Mesenchymal stem cell (in vitro differentiated cells and primary cell): ENCODE results near the gene CCDC187.

ENCODE experiments used
- DNase-seq: peaks from one replicate; pipeline ENCODE4 v3.0.0-alpha.2; 2013
- H2AFZ ChIP-seq: one replicate; pipeline ENCODE4 v1.6.1; 2013; ENCODE audit warnings: low read depth, mild to moderate bottlenecking, control low read depth, inconsistent platforms, low read length, moderate library complexity
- H2AK5ac ChIP-seq: 2 replicates; pipeline ENCODE4 v1.6.1; 2013; ENCODE audit warnings: low read length, moderate library complexity, mild to moderate bottlenecking, inconsistent platforms; ENCODE audit not compliant: severe bottlenecking
- H2BK120ac ChIP-seq: one replicate; pipeline ENCODE4 v1.6.1; 2013; ENCODE audit warnings: low read depth, mild to moderate bottlenecking, inconsistent platforms, low read length, moderate library complexity
- H2BK12ac ChIP-seq, 2 experiments: one replicate each; pipeline ENCODE4 v1.6.1; 2013; ENCODE audit warnings: inconsistent platforms in 2 of 2, low read length in 2 of 2, mild to moderate bottlenecking in 2 of 2, moderate library complexity in 2 of 2, control low read depth in 1 of 2
- H2BK15ac ChIP-seq: one replicate; pipeline ENCODE4 v1.6.1; 2013; ENCODE audit warnings: mild to moderate bottlenecking, low read depth, inconsistent platforms; ENCODE audit not compliant: poor library complexity, severe bottlenecking
- H2BK5ac ChIP-seq: 2 replicates; pipeline ENCODE4 v1.6.1; 2013; ENCODE audit warnings: low read depth, mild to moderate bottlenecking, low read length, control low read depth, inconsistent platforms; ENCODE audit not compliant: poor library complexity, severe bottlenecking
- H3K14ac ChIP-seq, 2 experiments: one replicate each; pipeline ENCODE4 v1.6.1; 2013; ENCODE audit warnings: inconsistent platforms in 2 of 2, low read length in 2 of 2, control low read depth in 1 of 2, mild to moderate bottlenecking in 1 of 2, moderate library complexity in 1 of 2
- H3K18ac ChIP-seq, 2 experiments: one replicate each; pipeline ENCODE4 v1.6.1; 2013; ENCODE audit warnings: inconsistent platforms in 2 of 2, low read length in 2 of 2, control low read depth in 1 of 2, low read depth in 1 of 2, mild to moderate bottlenecking in 1 of 2
- H3K23ac ChIP-seq, 2 experiments: one replicate each; pipeline ENCODE4 v1.6.1; 2013; ENCODE audit warnings: inconsistent platforms in 2 of 2, low read length in 2 of 2, mild to moderate bottlenecking in 2 of 2, moderate library complexity in 2 of 2, control low read depth in 1 of 2
- H3K27ac ChIP-seq: 2 replicates; pipeline ENCODE4 v1.5.1; 2013; ENCODE audit warnings: mild to moderate bottlenecking, moderate library complexity, low read length, control low read depth, inconsistent platforms; ENCODE audit not compliant: poor library complexity, severe bottlenecking
- H3K27me3 ChIP-seq, 2 experiments: 2 replicates each; pipeline versions ENCODE4 v1.6.1 to v1.7.0; 2013; ENCODE audit warnings: low read length in 2 of 2, mild to moderate bottlenecking in 2 of 2, moderate library complexity in 2 of 2, control low read depth in 1 of 2, inconsistent platforms in 1 of 2; ENCODE audit not compliant: control insufficient read depth in 1 of 2, insufficient read depth in 1 of 2
- H3K36me3 ChIP-seq, 2 experiments: 2 replicates each; pipeline versions ENCODE4 v1.6.1 to v1.7.0; 2013; ENCODE audit warnings: low read length in 2 of 2, control low read depth in 1 of 2, inconsistent platforms in 1 of 2, low read depth in 1 of 2, mild to moderate bottlenecking in 1 of 2; ENCODE audit not compliant: insufficient read depth in 2 of 2, control insufficient read depth in 1 of 2
- H3K4ac ChIP-seq, 2 experiments: one replicate each; pipeline ENCODE4 v1.6.1; 2013; ENCODE audit warnings: inconsistent platforms in 2 of 2, low read length in 2 of 2, mild to moderate bottlenecking in 2 of 2, moderate library complexity in 2 of 2, control low read depth in 1 of 2, low read depth in 1 of 2
- H3K4me1 ChIP-seq: 2 replicates; pipeline ENCODE4 v1.6.1; 2013; ENCODE audit warnings: low read depth, low read length, control low read depth; ENCODE audit not compliant: control insufficient read depth, insufficient read depth
- H3K4me2 ChIP-seq: 2 replicates; pipeline ENCODE4 v1.6.1; 2013; ENCODE audit warnings: low read length, mild to moderate bottlenecking, inconsistent platforms; ENCODE audit not compliant: poor library complexity, severe bottlenecking
- H3K4me3 ChIP-seq, 2 experiments: 2 replicates each; pipeline versions ENCODE4 v1.5.1 to v1.7.0; 2013; ENCODE audit warnings: low read length in 2 of 2, mild to moderate bottlenecking in 2 of 2, control low read depth in 1 of 2, low read depth in 1 of 2; ENCODE audit not compliant: insufficient read depth in 1 of 2
- H3K79me1 ChIP-seq: replicated peaks from 2 replicates; pipeline ENCODE4 v1.6.1; 2013; ENCODE audit warnings: mild to moderate bottlenecking, control low read depth, low read length, inconsistent platforms; ENCODE audit not compliant: poor library complexity, severe bottlenecking
- H3K9ac ChIP-seq: 2 replicates; pipeline ENCODE4 v1.7.0; 2013; ENCODE audit warnings: mild to moderate bottlenecking, low read length, moderate library complexity
- H3K9me3 ChIP-seq: 2 replicates; pipeline ENCODE4 v1.7.0; 2013; ENCODE audit warnings: mild to moderate bottlenecking, low read length; ENCODE audit not compliant: control insufficient read depth
- H4K8ac ChIP-seq: one replicate; pipeline ENCODE4 v1.6.1; 2013; ENCODE audit warnings: inconsistent platforms, mild to moderate bottlenecking, low read length, moderate library complexity
- H4K91ac ChIP-seq: one replicate; pipeline ENCODE4 v1.6.1; 2013; ENCODE audit warnings: mild to moderate bottlenecking, low read length, inconsistent platforms
- WGBS: methylation state at CpG from one replicate; pipeline ENCODE4 v1.1.7; 2013; ENCODE audit warnings: mixed read lengths; 5-methylcytosine and 5-hydroxymethylcytosine counted together

The CCDC187 gene

GRCh38 chr9:136226680-136227407 is 77.0 kb downstream of the CCDC187 start:
- Histone ChIP-seq H2AK5ac (no peak overlapping the region), H3K9ac (no peak overlapping the region), H2AFZ (no peak overlapping the region), H3K27me3 (no peaks in the 10 kb centered on the region), H3K79me1 (peaks cover 60% of the 10 kb centered on the region), H4K8ac (no peak overlapping the region), H3K27ac (no peak overlapping the region), H2BK15ac (no peak overlapping the region), H3K36me3 (peaks cover 8 to 30% of the 10 kb centered on the region in 2 experiments), H3K23ac (no peak overlapping the region), H2BK5ac (no peak overlapping the region), H3K4me3 (no peak overlapping the region), H3K4ac (no peak overlapping the region), H3K4me1 (peaks cover 9% of the 10 kb centered on the region), H3K14ac (no peak overlapping the region), H4K91ac (no peak overlapping the region), H3K4me2 (no peak overlapping the region), H3K18ac (no peak overlapping the region), H2BK12ac (no peak overlapping the region), H2BK120ac (no peak overlapping the region), H3K9me3 (no peaks in the 10 kb centered on the region)
- 93% methylated on average over 29 of the region's 30 CpGs for WGBS
- no peak for DNase-seq

GRCh38 chr9:136225748-136226679 is 77.9 kb downstream of the CCDC187 start:
- Histone ChIP-seq H2BK15ac (no peak overlapping the region), H3K4me2 (no peak overlapping the region), H2AFZ (no peak overlapping the region), H3K27ac (no peak overlapping the region), H3K4ac (no peak overlapping the region), H4K91ac (peak overlapping the region; percentile 22), H3K4me1 (peaks cover 9% of the 10 kb centered on the region), H3K9ac (no peak overlapping the region), H3K14ac (no peak overlapping the region), H2BK5ac (no peak overlapping the region), H3K18ac (no peak overlapping the region), H2BK12ac (no peak overlapping the region), H3K79me1 (peaks cover 61% of the 10 kb centered on the region), H3K27me3 (no peaks in the 10 kb centered on the region), H3K4me3 (no peak overlapping the region), H3K23ac (no peak overlapping the region), H4K8ac (no peak overlapping the region), H3K36me3 (peaks cover 8 to 38% of the 10 kb centered on the region in 2 experiments), H2AK5ac (no peak overlapping the region), H3K9me3 (no peaks in the 10 kb centered on the region), H2BK120ac (no peak overlapping the region)
- peak; percentile 50 for DNase-seq
- WGBS = 81% methylated on average over 30 of the region's 30 CpGs

GRCh38 chr9:136225366-136225747 is 78.5 kb downstream of the CCDC187 start:
- H2AFZ ChIP-seq = no peak overlapping the region
- no peak overlapping the region for H3K23ac ChIP-seq
- peaks cover 8 to 40% of the 10 kb centered on the region in 2 experiments for H3K36me3 ChIP-seq
- no peak overlapping the region for H4K91ac ChIP-seq
- H3K79me1 ChIP-seq = peaks cover 57% of the 10 kb centered on the region
- no peak overlapping the region for H3K4me3 ChIP-seq
- no peak overlapping the region for H2AK5ac ChIP-seq
- H3K9ac ChIP-seq = no peak overlapping the region
- peaks cover 13% of the 10 kb centered on the region for H3K4me1 ChIP-seq
- H3K4me2 ChIP-seq = no peak overlapping the region
- no peak overlapping the region for H2BK15ac ChIP-seq
- H3K9me3 ChIP-seq = no peaks in the 10 kb centered on the region
- WGBS = 88% methylated on average over 19 of the region's 19 CpGs
- H2BK5ac ChIP-seq = no peak overlapping the region
- DNase-seq = no peak
- no peak overlapping the region for H3K18ac ChIP-seq
- no peak overlapping the region for H4K8ac ChIP-seq
- no peaks in the 10 kb centered on the region for H3K27me3 ChIP-seq
- no peak overlapping the region for H3K27ac ChIP-seq
- H3K4ac ChIP-seq = no peak overlapping the region
- no peak overlapping the region for H2BK120ac ChIP-seq
- no peak overlapping the region for H3K14ac ChIP-seq
- no peak overlapping the region for H2BK12ac ChIP-seq
